ENCODE results near the gene ZNF217. TPM values are rescaled to one million over a fixed set of nuclear protein-coding genes. Genes with fewer than 3 reads are reported as not detected.
"Not testable (repeated sequence)": the region's sequence is repeated elsewhere in the genome, so short reads cannot be mapped to it uniquely, and the experiment has no call there.

The ZNF217 gene
- polyA plus RNA-seq, 1 donor from 2014 or later, result 1.9 TPM

DNA sequence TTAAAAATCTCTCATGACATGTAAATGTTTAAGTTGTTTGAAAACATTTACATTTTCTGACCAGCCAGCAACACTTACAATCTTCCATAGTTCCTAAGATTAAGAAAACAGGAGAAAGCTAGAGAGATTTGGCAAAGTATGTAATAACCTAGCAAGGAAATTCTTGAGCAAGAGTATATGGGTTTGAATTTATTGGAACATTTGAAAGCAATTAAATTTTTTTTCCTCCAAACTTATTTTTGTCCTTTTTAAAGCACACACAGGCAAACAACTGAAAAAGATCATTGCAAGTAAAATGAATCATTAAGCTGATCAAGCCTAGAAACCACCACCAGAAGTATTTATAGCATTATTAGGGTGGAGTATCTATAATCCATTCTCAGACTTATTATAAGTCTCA is 20.1 kb upstream of the ZNF217 start:
- Histone ChIP-seq H3K9me3 (ENCODE audit: low read length) (no peaks in the 10 kb centered on the region), H3F3A (ENCODE audit: insufficient read depth, low read length, poor library complexity, severe bottlenecking) (no peaks in the 10 kb centered on the region), H4K20me1 (ENCODE audit: insufficient read depth) (no peaks in the 10 kb centered on the region), H2AFZ (ENCODE audit: low read depth, low read length) (no peak overlapping the region), H3K27ac (ENCODE audit: low read length) (no peak overlapping the region), H3K9ac (ENCODE audit: low read length) (no peak overlapping the region), H3K36me3 (ENCODE audit: insufficient read depth, low read length) (no peaks in the 10 kb centered on the region), H3K4me2 (ENCODE audit: low read length) (no peak overlapping the region), H3K9me2 (ENCODE audit: insufficient read depth, low read length) (no peaks in the 10 kb centered on the region), H3K4me3 (ENCODE audit: low read length) (no peak overlapping the region), H3K27me3 (ENCODE audit: insufficient read depth, low read depth, low read length) (no peaks in the 10 kb centered on the region), H3K79me2 (replicated peaks; ENCODE audit: insufficient read depth, low read length) (no peaks in the 10 kb centered on the region)
- no peak for TF ChIP-seq EZH2 (IDR thresholded peaks at IDR 0.05; ENCODE audit: borderline replicate concordance, insufficient read depth, low read length, poor library complexity, severe bottlenecking)
- TF ChIP-seq TAF1 (IDR thresholded peaks at IDR 0.05; ENCODE audit: low read depth), result no peak
- TF ChIP-seq, protein P1, sequence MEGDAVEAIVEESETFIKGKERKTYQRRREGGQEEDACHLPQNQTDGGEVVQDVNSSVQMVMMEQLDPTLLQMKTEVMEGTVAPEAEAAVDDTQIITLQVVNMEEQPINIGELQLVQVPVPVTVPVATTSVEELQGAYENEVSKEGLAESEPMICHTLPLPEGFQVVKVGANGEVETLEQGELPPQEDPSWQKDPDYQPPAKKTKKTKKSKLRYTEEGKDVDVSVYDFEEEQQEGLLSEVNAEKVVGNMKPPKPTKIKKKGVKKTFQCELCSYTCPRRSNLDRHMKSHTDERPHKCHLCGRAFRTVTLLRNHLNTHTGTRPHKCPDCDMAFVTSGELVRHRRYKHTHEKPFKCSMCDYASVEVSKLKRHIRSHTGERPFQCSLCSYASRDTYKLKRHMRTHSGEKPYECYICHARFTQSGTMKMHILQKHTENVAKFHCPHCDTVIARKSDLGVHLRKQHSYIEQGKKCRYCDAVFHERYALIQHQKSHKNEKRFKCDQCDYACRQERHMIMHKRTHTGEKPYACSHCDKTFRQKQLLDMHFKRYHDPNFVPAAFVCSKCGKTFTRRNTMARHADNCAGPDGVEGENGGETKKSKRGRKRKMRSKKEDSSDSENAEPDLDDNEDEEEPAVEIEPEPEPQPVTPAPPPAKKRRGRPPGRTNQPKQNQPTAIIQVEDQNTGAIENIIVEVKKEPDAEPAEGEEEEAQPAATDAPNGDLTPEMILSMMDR (IDR thresholded peaks at IDR 0.05; ENCODE audit: poor library complexity, severe bottlenecking), result no peak
- no peak for TF ChIP-seq POLR2AphosphoS5 (IDR thresholded peaks at IDR 0.05)
- no peak for TF ChIP-seq MXI1 (conservative IDR thresholded peaks at IDR 0.05; ENCODE audit: poor library complexity, severe bottlenecking)
- no peak for TF ChIP-seq RAD21 (conservative IDR thresholded peaks at IDR 0.05)
- no peak for TF ChIP-seq REST (IDR thresholded peaks at IDR 0.05; ENCODE audit: borderline replicate concordance)

- H3K36me3 ChIP-seq (ENCODE audit: insufficient read depth, low read length); H3K27me3 ChIP-seq (ENCODE audit: insufficient read depth, low read depth, low read length); H3K79me2 ChIP-seq (replicated peaks; ENCODE audit: insufficient read depth, low read length); H3K9me3 ChIP-seq (ENCODE audit: low read length); H3F3A ChIP-seq (ENCODE audit: insufficient read depth, low read length, poor library complexity, severe bottlenecking); H3K9me2 ChIP-seq (ENCODE audit: insufficient read depth, low read length); H3K27ac ChIP-seq (ENCODE audit: low read length); H3K4me3 ChIP-seq (ENCODE audit: low read length); H3K4me2 ChIP-seq (ENCODE audit: low read length); H3K9ac ChIP-seq (ENCODE audit: low read length); H4K20me1 ChIP-seq (ENCODE audit: insufficient read depth); H2AFZ ChIP-seq (ENCODE audit: low read depth, low read length): not testable (repeated sequence)
These were observed 18.6 kb upstream of the ZNF217 start for GRCh38 chr20:53612289-53612688.

DNA sequence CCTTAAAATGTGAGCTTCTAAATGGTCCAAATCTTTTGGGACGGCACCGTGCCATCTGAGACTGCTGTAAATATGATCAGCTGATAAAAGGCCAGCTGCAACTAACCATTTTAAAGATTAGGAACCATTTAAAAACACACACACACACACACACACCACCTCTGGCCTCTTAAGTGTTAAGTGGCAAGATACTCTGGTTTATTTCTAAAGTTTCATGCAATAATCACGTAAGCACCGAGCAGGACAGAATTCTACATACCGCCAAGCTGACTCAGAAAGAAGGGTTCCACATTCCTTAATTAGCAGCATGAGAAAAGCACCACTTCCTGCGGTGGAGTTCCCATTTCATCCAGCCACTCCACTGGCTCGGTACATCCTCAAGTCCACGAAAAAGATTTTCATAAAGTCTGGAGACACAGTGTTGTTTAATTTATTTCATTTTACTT is 17.8 kb upstream of the ZNF217 start:
- no peak overlapping the region for H3K9ac ChIP-seq (ENCODE audit: low read length)

More for the DNA sequence above, 17.8 kb upstream of the ZNF217 start:
- H3F3A ChIP-seq (ENCODE audit: insufficient read depth, low read length, poor library complexity, severe bottlenecking), result no peaks in the 10 kb centered on the region
- H3K79me2 ChIP-seq (replicated peaks; ENCODE audit: insufficient read depth, low read length), result no peaks in the 10 kb centered on the region
- H3K9me2 ChIP-seq (ENCODE audit: insufficient read depth, low read length), result no peaks in the 10 kb centered on the region
- no peaks in the 10 kb centered on the region for H3K36me3 ChIP-seq (ENCODE audit: insufficient read depth, low read length)
- TF ChIP-seq REST (IDR thresholded peaks at IDR 0.05; ENCODE audit: borderline replicate concordance) (no peak), TAF1 (IDR thresholded peaks at IDR 0.05; ENCODE audit: low read depth) (no peak), SMC3 (conservative IDR thresholded peaks at IDR 0.05; ENCODE audit: poor library complexity) (no peak), POLR2AphosphoS5 (IDR thresholded peaks at IDR 0.05) (no peak), EZH2 (IDR thresholded peaks at IDR 0.05; ENCODE audit: borderline replicate concordance, insufficient read depth, low read length, poor library complexity, severe bottlenecking) (no peak), MXI1 (conservative IDR thresholded peaks at IDR 0.05; ENCODE audit: poor library complexity, severe bottlenecking) (no peak), RAD21 (conservative IDR thresholded peaks at IDR 0.05) (no peak), EP300 (conservative IDR thresholded peaks at IDR 0.05; ENCODE audit: poor library complexity, severe bottlenecking) (no peak)
- TF ChIP-seq, protein P1 (IDR thresholded peaks at IDR 0.05; ENCODE audit: poor library complexity, severe bottlenecking), result no peak
- H3K27ac ChIP-seq (ENCODE audit: low read length), result no peak overlapping the region
- H4K20me1 ChIP-seq (ENCODE audit: insufficient read depth), result no peaks in the 10 kb centered on the region
- H3K4me2 ChIP-seq (ENCODE audit: low read length), result no peak overlapping the region
- no peaks in the 10 kb centered on the region for H3K27me3 ChIP-seq (ENCODE audit: insufficient read depth, low read depth, low read length)
- H3K9me3 ChIP-seq (ENCODE audit: low read length), result no peaks in the 10 kb centered on the region
- no peak overlapping the region for H3K4me3 ChIP-seq (ENCODE audit: low read length)
- no peak overlapping the region for H2AFZ ChIP-seq (ENCODE audit: low read depth, low read length)
